Limb (tissue), 2 donors: ENCODE results near the gene PRR7.
A peak's percentile ranks its signal among the peaks of the same experiment; 100 is the strongest.

Experiments used
- DNase-seq, 2 donors: peaks; one replicate each; pipeline ENCODE4 v3.0.0-alpha.2; 2016; ENCODE audit errors: extremely low spot score in 2 of 2

Gene PRR7

DNA sequence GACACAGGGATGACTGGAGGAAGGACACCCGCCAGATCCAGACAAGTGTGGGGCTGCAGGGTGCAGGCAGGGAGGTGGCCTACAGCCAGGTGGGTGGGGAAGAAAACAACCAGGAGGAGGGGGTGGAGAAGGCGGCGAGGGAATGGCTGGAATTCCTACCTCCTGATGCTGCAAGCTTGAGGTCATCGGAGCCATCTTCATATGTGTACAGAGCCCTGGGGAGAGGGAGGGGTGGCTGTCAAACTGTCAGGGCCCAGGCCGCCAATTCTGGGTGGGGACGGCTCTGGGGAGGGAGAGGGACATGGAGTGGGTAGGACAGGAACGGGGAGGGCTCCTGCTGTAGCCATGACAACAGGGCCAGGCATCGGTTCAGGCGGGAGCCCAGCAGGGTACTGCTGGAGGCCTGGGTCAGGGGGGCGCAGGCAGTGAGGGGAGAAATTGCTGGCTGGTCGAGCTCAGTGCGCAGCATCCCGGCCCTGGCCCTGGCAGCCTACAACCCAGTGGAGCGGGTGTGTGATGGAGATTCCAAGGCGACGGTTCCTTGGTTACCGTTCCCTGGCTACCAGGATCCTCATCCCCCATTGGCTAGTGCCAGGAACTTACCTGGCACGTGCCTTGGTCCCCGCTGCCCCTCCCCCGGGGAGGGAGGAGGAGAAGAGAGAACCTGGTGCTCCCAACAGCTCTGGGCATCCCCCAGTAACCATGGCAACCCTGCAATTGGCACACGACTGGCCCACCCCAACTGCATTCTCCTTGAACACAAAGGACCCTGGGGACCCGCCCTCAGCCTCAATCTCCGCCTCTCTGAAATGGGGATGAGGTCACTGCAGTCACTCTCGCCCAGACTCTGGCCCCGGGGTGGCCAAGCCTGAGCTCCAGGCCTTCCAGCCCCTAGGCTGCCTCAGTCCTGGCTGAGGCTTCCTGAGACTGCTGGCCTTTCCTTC, 22.3 kb downstream of the PRR7 start:
- DNase-seq: no peak

DNA sequence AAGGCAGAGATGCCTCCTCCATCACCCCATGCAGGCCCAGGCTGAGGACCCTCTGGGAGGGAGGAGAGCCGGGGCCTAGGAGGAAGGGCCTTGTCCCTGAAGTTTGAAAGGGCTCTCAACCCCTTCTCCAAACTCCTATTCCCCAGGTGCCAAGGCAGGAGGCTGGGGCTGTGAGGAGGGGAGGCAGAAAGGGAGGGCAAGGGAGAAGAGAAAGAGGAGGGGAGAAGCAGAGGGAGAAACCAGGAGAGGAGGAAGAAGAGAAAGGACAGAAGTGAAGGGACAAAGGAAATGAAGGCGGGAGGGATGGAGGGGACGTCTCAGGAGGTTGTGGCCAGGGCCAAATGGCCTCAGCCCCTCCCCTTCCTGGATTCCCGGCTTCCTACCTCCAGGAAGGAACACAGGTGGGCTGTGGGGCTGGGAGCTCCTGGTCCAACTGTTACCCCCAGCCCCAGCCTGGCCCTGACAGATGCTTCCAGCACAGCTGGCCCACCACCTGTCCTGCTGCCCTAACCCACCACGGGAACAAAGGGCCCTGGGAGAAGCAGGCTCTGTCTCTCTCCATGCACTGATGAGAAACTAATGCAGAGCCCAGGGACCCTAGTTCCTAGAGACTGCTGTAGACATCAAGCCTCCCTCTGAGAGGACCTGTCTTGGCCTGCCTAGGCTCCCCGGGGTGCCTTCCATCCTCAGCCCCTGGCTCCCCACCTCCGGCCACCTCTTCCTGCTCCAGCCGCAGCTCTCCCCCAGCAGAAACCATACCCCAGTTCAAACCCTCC, 23.3 kb downstream of the PRR7 start:
- no peak for DNase-seq

DNA sequence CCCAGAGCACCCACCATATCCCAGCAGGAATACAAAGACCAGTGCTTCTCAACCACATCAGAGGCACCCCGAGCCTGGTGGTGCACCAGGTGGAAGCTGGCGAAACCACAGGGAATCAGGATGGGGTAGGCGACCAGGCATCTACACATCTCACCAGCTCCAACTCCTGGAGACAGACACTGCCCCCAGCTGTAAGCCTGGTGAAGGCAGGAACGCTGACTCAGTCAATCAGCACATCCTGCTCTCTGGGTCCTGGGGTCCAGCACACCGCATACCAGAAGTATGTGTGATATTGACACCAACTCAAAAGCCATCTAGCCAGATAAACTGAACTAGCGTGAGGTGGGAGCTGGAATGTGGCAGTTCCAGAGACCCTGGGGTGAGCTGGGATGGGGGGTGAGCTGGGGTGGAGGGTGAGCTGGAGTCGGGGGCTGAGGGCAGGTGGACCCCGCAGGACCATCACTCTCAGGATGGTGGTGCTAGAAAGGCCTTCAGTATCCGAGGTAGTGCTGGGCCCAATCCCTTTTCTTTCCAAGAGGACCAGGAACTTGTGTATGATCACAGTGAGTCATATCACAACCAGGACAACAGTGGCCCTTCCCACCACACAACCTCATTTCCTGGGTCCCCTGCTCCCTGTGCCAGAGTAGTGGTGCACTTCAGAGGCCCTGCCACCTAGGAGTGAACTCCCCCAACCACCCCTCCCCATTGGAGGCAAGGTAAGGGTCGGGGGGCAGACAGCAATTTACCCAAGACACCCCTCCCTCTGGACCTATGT, 24.3 kb downstream of the PRR7 start:
- no peak for DNase-seq

DNA sequence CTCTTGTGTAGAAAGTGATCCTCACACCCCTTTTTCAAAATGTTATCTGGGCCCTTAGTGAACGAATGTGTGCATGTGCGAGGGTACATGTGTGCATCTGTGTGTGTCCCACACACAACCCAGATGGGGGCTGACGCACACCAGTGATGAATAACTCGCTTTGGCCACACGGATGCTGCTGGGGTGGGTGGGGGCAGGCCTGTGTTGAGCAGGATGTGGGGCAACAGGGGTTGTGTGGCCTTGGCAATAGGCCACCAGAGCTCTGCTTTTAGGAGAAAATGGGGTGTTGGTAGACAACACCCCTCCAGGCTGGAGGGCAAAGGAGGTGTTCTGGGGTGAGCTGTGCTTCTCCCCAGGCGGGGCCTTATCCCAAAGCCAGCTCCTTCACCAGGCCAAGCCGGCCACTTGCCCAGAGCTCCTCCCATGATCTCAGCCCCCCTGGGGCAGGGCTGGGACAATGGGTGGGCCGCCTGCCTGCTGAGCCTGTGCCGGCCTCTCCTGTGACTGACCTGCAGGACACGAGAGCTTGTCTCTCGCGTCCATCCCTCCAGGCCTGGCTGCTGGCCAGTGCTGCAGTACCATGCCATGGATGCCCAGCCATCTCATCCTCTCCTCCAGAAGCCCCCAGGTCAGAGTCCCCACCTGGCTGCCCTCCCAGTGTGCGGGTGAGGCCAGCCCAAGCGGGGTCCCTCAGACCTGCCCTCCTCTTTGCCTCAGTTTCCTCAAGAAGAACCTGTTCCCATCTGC, 25.2 kb downstream of the PRR7 start:
- no peak for DNase-seq

DNA sequence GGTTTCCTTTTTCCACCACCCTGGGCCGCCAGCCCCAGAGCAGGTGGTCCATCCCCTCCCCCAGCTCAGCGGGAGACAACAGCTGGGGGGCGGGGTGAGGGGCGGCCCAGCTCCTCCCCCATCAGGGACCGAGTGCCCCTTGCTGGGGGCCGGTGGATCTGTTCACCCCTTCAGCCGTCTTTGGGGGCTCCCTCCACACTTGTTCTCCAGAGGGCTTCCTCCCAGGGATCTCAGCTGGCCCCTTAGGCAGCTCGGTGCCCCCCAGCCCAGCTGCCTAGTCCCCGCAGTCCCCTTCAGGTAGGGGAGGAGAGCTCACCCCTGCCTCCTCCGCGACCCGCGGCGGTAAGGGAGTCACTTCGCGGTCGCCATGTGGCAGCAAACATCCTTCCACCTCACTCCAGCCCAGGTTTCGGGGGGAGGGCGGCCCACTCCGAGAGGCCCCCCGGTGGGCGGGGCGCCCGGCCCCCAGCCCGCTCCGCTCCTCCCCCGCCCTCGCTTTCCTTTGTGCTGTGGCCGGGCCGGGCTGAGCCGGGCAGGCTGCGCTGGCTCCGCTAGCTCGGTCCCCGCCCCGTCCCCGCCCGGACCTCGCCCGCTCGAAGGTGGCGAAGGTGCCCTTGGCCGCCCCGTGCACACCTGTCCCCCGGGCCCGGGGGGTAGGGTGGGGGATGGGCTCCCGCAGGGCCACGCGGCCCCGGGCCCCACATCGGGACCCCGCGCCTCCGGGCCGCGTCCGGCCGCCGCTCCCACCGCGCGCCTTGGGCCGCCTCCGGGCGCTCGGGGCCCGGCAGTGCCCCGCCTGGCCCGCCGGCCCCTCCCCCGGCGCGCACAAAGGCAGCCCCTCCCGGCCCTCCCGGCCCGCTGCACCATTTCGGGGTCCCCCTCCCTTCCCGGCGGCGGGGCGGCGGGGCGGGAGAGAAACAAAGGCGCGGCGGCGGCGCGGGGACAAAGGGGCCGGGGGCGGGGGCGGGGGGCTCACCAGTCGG, 26.1 kb downstream of the PRR7 start:
- DNase-seq: peak in 1 of 2 donors; percentile 84

DNA sequence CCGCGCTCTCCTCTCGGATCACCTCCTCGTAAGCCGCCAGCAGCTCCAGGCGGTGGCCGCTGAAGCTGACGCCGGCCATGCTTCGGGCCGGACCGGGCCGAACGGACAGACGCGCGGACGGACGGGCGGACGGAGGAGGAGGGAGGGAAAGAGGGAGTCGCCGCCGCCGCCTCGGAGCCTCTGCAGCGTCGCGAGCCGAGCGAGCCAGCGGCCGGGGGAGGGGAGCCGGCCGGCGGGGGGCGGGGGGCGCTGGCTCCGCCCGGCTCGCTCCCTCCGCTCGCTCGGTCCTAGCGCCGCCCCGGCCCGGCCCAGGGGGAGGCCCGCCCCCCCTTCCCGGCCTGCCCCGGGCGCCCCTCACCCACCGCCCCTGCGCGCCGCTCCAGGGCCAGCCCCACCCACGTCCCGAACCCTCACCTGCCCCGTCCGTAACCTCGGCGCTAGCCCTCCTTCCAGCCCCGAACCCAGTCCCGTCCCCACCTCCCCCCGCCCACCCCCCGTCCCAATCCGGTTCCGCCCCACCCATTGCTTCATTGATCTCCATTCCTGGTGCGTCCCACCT, 26.9 kb downstream of the PRR7 start, which contains the start of gene DBN1:
TSS of gene DBN1 (minus strand) at position 192 of the 559 bp plus-strand sequence. CDS start at position 79, 113 bp downstream.
- peak; percentile 72 to 86 for DNase-seq

DNA sequence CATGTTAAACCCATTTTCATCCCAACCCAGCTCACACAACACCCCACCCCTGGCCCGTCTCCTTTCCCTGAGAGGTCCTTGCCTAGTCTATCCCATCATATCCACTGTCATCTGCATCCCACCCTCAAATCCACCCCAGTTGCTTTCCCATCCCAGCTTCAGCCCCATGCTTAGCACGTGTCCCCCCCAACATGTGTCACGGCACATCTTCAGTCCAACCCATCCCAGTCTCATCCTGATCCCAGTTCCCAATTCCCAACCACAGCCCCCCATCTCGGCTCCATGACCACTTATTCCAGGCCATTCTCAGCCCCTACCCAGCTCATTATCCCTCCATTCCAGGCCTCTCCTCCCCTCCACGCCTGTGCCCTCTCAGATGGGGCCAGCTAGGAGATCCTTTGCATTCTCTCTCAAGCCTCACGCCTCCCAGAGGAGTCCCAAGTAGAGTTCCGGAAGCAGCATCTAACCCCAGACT, 27.4 kb downstream of the PRR7 start:
- peak in 1 of 2 donors; percentile 59 for DNase-seq

DNA sequence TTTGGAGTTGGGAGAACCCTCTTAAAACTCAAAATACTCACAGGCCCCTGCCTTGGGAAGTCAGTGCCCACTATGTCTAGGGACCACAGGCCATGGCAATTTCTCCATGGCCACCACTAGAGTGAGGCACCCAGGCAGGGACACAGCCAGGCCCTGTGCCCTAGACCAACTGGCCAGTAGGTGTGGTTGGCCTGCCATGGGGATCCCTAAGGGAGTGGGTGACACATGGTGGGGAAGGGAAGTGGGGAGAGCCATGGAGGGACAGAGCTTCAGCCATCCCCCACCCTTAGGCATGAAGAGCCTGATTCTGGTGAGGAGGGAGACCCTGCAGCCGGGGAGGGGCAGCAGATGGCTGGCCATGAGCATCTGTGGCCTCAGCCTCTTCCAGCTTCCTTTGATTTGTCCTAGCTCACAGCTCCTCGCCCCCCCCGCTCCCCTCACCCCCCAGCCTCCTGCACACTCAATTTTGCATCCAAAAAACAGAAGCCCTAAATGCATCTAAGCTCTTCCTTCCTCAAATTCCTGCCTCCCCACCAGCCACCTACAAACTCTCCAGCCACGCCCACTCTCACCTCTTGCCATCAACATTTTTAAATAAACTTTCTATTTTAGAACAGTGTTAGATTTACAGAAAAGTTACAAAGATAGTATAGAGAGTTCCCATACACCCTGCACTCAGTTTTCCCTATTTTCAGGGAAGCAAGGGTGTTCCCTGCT, 28.4 kb downstream of the PRR7 start:
- peak in 1 of 2 donors; percentile 40 for DNase-seq

DNA sequence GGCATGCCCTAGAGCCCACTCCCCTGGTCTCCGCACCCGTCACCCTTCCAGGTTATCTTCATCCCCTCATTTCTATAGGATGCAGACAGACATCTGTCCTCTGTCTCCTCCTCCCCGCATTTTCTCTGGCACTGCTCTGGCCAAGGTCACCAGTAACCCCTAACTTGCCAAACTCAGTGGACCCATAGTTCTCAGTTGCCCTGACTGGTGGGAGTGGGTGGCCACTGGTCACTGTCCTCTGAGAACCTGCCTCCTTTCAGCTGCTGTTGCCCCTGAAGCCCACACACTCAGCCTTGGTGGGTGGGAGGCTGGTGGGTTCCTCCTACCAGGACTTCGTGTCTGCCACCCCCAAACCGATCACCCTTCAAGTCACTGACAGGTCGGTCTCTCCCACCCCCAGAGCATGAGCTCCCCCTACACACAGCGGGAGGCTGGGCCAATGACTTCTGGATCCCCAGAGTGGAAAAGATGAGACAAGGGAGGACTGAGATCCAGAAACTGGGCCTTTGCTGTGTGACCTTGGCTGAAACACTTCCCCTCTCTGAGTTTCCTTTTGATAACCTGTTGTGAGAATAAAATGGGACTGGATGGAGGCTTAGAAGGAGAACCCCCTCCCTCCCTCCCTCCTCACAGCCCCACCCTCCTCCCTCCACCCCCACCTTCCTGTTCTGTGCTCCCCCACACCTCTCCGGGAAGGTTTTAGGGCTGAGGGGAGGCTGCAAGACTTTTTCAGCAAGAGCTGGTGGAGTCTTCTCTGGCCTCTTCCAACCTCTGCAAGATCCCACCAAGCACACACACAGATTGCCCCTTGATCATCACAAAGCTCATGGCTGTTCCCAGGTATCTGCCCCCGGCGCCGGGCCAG, 29.2 kb downstream of the PRR7 start:
- DNase-seq: no peak

DNA sequence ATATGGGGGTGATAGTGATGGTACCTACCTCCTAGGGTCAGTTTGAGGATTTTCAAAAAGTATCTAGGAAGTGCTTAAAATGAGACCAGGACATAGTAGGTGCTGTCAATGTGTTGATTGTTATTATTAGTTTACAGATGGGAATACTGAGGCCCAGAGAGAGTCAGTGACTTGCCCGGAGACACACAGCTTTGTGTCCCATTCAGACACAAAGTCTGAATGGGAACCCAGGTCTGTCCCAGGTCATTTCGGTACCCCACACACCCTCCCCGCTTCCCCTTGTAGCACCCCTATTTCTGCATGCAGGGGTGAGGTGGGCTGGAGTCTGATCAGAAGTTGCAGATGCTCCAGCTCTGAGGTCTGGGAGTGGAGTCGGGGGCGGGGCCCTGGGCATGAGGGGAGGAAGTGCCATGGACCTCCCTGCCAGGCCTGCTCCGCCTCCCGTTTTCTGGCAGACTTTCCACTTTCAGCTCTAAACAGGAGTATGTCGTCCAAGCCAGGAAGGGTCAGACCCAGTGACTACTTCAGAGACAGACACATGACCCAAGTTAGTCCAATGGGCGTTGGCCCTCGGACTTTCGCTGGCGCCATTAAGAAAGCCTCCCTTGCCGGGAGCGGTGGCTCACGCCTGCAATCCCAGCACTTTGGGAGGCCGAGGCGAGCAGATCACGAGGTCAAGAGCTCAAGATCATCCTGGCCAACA, 30.1 kb downstream of the PRR7 start:
- no peak for DNase-seq

DNA sequence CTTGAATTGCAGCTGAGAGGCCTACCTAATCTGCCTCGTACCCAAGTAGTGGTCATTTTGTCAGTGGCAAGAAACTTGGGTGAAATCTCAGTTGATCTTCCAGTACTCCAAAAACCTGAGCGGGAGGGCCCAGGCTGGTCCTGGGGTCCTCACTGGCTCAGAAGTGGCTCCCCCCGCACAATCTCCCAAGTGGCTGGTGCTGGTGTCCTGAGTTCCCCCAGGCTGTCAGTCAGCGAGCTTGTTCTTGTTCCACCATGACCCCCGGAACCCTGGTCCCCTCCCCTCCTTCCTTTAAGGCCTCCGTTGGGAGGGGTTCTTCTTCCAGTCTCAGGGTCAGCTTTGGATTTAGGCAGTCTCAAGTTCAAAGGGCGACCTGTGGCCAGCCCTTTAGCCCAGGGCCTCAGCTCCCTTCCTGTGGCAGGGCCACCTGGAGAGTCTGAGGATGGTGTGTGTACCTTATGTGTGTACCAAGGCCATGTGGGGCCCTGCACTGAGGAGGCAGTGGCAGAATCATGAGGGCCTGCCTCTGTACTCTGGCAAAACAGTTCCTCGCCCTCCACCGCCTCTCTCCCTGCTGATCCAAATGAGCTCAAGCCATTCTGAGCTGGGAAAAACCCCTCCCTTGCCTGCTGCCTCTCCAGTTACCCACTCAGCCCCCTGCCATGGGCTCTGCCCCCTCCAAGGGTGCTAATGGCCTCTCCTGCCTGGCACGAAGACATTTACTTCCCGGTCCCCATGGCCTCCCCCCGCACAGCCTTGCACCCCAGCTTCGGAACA, 31.3 kb downstream of the PRR7 start:
- no peak for DNase-seq

DNA sequence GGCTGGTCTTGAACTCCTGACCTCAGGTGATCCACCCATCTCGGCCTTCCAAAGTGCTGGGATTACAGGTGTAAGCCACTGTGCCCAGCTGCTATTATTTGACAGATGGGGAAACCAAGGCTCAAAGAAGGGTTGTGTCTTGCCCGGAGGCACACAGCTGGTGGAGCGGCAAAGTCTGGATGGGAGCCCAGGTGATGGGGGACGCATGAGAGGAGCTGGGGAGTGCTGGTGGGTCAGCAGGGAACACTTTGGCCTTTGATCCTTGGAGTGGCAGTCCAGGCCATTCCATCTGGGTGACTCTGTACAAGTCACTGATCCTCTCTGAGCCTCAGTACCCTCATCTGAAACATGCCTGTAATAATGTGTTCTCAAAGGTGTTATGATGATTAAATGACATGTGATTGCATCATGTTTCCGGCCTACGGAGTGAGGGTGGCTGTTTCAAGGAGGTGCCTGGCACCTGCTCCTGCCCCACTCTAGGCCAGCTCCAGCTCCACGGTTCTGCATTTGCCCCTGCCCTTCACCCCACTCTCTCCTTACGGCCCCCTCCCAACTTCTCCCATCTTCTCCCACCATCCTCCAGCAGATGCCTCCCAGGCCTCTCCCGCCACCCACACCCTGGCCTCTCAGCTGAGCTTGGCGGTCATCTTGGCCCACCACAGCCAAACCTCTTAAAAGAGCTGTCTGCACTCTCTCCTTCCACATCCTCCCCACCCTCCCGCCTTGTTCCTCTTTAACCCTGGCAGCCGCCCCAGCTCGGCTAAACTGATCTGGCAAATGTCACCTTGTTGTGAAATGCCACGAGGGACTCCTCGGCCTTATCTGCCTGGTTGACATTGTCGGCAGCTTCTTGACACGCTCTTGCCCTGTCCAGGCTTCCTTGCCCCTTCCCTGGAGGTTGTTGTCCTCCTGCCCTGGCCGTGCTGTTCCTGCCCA, 32.4 kb downstream of the PRR7 start:
- DNase-seq: no peak

DNA sequence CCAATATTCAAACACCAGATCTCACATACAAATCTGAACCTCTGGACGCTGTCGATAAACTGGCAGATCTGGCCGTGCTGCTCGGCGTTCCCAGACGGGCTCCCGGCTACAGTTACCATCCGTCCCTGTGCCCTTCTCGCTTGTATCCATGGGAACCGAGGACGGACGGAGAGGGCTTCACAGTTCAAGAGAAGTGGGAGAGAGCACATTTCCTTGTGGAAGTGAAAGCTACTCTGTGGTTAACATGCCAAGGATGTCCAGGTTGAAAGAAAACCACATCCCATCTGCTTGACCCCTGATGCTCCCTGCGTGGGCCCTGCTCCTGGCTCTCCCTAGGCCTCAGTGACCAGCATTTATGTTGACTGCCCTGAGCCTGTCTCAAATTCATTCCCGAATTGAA, 33.2 kb downstream of the PRR7 start:
- DNase-seq: no peak

DNA sequence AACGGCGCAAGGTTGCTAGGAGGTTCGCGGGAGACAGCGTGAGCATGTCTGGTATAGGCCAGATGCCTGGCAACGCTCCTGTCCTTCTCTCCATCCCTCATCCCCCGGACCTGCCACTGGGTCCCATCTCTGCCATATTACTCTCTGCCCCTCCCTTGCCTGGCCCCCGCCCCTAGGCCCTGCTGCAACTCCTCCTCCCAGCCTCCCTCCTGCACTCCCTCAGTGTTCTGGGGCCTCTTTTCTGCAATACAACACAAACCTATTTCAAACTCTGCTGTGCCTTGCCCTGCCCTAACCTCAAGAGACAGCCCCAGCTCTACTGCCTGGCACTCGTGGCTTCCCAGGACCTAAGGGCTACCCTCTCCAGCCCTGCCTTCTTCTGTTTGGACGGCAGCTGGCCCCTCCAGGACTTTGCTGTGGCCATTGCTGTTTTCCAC, 35.8 kb downstream of the PRR7 start:
- DNase-seq: no peak

DNA sequence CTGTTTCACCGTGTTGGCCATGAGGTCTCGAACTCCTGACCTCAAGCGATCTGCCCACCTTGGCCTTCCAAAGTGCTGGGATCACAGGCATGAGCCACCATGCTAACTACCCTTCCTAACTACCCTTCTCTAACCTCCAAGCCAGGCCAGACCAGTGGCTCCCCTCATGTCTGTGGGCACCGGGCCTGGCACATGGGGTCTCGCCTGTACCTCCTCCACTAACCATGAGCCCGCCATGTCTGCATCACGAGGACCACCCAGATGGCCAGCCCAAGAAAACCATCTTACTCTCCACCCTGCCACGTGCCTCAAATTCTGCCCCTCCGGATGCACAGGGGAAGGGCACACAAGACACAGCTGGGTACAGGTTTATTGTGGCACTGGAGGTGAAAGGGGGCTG, 36.4 kb downstream of the PRR7 start:
- DNase-seq: no peak
